ES-I3 (cell line): ENCODE measurements around the gene TBCD.

Source experiments
- H3K36me3 ChIP-seq: 2 replicates; pipeline ENCODE4 v1.6.1; 2013; ENCODE audit warnings: mild to moderate bottlenecking, low read length, control low read depth, moderate library complexity; ENCODE audit not compliant: insufficient read depth
- H3K4me1 ChIP-seq: 2 replicates; pipeline ENCODE4 v1.6.1; 2013; ENCODE audit warnings: mild to moderate bottlenecking, control low read depth, low read length; ENCODE audit not compliant: insufficient read depth
- H3K9ac ChIP-seq: 2 replicates; pipeline ENCODE4 v1.6.1; 2013; ENCODE audit warnings: low read depth, mild to moderate bottlenecking, low read length, moderate library complexity
- H3K9me3 ChIP-seq: 2 replicates; pipeline ENCODE4 v1.6.1; 2013; ENCODE audit warnings: mild to moderate bottlenecking, low read length, moderate library complexity; ENCODE audit not compliant: control insufficient read depth, insufficient read depth

The TBCD gene

GRCh38 chr17:82802075-82802780 is 50.4 kb downstream of the TBCD start:
- Histone ChIP-seq H3K4me1 (no peaks in the 10 kb centered on the region), H3K9me3 (no peaks in the 10 kb centered on the region), H3K9ac (no peak overlapping the region), H3K36me3 (peaks cover 21% of the 10 kb centered on the region)

- Histone ChIP-seq H3K9me3 (no peaks in the 10 kb centered on the region), H3K36me3 (peaks cover 22% of the 10 kb centered on the region), H3K4me1 (no peaks in the 10 kb centered on the region), H3K9ac (no peak overlapping the region)
Measured at GRCh38 chr17:82803185-82803584, 51.3 kb downstream of the TBCD start.

GRCh38 chr17:82803606-82804005 is 51.7 kb downstream of the TBCD start:
- peaks cover 21% of the 10 kb centered on the region for H3K36me3 ChIP-seq
- no peaks in the 10 kb centered on the region for H3K9me3 ChIP-seq
- no peak overlapping the region for H3K9ac ChIP-seq
- H3K4me1 ChIP-seq = no peaks in the 10 kb centered on the region

DNA sequence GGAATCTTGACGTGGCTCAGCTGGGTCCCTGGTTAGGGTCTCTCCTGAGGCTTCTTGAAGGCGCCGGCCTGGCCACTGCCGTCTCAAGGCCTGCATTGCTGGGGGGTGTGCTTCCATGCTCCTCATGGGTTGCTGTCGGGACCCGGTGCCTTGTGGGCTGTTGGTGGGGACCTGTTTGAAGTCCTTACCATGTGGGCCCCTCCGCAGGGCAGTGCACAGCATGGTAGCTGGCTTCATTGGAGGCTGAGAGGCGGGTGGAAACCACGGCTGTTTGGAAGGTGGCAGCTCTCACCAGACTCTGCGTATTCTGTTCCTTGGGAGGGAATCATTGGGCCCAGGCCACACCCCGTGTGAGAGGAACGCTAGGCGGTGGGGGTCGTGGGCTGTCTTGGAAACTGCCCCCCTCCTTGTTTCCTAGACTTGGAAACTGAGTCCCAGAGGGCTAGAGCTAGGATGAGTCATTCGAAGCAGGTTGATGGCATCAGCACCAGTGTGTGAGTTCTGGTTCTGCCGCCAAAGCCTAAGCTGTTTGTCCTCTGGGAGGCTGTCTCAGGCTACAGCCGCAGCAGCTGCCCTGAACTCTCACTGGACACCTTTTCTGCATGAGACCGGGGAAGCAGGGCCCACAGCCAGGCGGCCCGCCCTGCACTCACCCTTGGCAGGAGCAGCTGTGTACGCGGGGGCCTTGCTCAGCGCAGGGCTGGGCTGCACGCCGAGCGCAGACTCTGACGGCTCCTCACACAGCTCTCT is 52.8 kb downstream of the TBCD start:
- Histone ChIP-seq H3K9me3 (no peaks in the 10 kb centered on the region), H3K4me1 (no peaks in the 10 kb centered on the region), H3K36me3 (peaks cover 14% of the 10 kb centered on the region; the same call in 1 of the 2 replicates), H3K9ac (no peak overlapping the region)

- no peaks in the 10 kb centered on the region for H3K4me1 ChIP-seq
- H3K36me3 ChIP-seq = 0 out of 2 replicates have a peak, but pooled peaks cover 8% of the 10 kb centered on the region
- H3K9me3 ChIP-seq = no peaks in the 10 kb centered on the region
- H3K9ac ChIP-seq = no peak overlapping the region
Measured at GRCh38 chr17:82805254-82805653, 53.4 kb downstream of the TBCD start.

DNA sequence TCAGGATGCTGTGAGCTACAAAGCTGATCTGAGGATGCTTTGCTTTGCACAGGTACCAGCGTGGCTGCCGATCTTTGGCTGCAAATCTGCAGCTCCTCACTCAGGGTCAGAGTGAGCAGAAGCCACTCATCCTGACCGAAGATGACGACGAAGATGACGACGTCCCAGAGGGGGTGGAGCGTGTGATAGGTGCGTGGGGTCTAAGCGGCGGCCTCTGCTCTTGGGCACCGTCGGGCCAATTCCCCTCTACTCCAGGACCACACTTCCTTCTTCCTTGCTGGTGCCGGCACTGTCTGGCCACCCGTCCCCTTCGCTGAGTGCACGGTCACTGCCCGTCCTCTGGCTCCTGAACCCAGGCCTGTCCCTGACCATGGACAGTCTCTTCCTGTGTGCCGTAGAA is 54.0 kb downstream of the TBCD start:
- Histone ChIP-seq H3K9me3 (no peaks in the 10 kb centered on the region), H3K36me3 (0 out of 2 replicates have a peak, but pooled peaks cover 7% of the 10 kb centered on the region), H3K4me1 (no peaks in the 10 kb centered on the region), H3K9ac (no peak overlapping the region)

- H3K4me1 ChIP-seq = no peaks in the 10 kb centered on the region
- H3K9ac ChIP-seq = no peak overlapping the region
- H3K36me3 ChIP-seq = 0 out of 2 replicates have a peak, but pooled peaks cover 12% of the 10 kb centered on the region
- no peaks in the 10 kb centered on the region for H3K9me3 ChIP-seq
Measured at GRCh38 chr17:82806645-82807044, 54.8 kb downstream of the TBCD start.

DNA sequence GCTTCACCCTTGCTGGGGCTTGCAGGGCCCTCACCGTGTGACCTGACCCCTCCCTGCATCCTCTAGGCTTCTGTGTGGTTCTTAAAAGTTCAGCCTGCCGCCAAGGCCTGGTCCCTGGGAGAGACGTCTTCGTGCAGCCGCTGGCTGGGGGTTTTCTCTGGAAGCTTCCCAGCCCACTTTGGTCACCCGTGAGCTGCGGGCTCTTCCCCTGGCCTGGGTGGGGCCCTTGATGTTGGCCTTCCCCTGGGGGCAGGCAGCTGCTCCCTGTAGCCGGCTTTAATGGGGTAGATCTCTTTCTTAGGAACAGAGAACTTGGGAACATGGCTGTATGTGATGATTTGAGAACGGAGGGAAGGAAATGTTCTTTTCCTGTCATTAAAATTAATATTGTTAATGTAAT is 55.2 kb downstream of the TBCD start:
- peaks cover 13% of the 10 kb centered on the region; the same call in 1 of the 2 replicates for H3K36me3 ChIP-seq
- no peak overlapping the region for H3K9ac ChIP-seq
- no peaks in the 10 kb centered on the region for H3K4me1 ChIP-seq

DNA sequence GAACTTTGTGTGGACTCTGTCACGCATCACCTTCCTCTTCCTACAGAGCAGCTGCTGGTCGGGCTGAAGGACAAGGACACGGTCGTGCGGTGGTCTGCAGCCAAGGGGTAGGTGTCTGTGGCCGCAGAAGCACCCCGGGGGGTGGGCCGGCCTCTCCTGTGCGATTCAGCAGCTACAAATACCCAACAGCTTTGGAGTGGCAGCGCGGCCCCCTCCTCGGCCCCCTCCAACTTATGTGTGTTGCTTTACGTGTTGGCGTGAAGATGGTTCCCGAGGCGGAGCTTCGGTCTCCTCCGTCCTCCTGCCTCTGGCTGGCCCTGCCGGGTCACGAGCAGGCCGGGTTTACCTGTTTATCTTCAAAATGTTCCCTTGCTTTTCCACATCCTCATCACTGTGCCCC is 55.7 kb downstream of the TBCD start:
- Histone ChIP-seq H3K4me1 (no peaks in the 10 kb centered on the region), H3K36me3 (peaks cover 16% of the 10 kb centered on the region; the same call in 1 of the 2 replicates), H3K9me3 (no peaks in the 10 kb centered on the region), H3K9ac (no peak overlapping the region)

More for the DNA sequence above, 55.2 kb downstream of the TBCD start:
- no peaks in the 10 kb centered on the region for H3K9me3 ChIP-seq

- Histone ChIP-seq H3K36me3 (peaks cover 16% of the 10 kb centered on the region; the same call in 1 of the 2 replicates), H3K9ac (no peak overlapping the region), H3K9me3 (no peaks in the 10 kb centered on the region), H3K4me1 (no peaks in the 10 kb centered on the region)
Measured at GRCh38 chr17:82808006-82808405, 56.1 kb downstream of the TBCD start.

- peaks cover 16% of the 10 kb centered on the region for H3K36me3 ChIP-seq
- no peak overlapping the region for H3K9ac ChIP-seq
- H3K4me1 ChIP-seq = no peaks in the 10 kb centered on the region
- H3K9me3 ChIP-seq = no peaks in the 10 kb centered on the region
Measured at GRCh38 chr17:82808921-82809905, 57.3 kb downstream of the TBCD start.

DNA sequence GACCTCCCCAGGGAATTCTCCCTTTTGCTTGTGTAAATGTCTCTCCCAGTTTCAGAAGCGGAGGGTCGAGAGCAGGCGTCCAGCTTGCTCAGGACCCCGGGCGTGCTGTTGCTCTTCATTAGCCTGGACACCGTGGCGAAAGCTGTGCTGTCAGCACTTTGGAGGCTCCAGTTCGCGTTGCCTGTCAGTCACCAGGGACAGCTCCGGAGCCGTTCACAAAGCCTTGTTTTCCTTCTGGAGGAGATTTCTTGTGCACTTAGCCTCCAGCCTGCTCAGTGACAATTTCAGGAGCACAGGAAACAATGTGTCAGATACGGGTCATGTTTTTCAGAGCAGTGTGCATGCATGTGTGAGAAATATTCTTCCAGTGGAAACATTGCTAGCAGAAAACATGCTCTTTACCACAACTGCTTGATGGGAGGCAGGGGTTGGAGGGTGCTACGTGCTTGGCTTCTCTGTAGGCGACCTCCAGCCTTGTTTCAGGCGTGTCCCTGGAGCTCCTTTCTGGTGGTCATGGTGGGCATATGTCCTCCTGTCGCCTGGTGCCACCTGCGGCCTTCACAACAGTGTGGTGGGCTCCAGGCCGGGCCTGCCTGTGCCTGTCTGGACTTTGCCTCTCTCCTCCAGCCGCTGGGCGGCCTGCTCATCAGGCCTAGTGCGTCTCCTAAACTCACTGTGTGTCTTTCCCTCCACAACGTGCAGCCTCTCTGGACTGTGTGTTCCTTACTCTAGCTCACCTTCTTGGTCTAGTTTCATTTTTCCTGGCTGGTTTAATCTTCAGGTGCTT is 59.0 kb downstream of the TBCD start:
- Histone ChIP-seq H3K9me3 (no peaks in the 10 kb centered on the region), H3K9ac (no peak overlapping the region), H3K4me1 (no peaks in the 10 kb centered on the region), H3K36me3 (peaks cover 26% of the 10 kb centered on the region)

DNA sequence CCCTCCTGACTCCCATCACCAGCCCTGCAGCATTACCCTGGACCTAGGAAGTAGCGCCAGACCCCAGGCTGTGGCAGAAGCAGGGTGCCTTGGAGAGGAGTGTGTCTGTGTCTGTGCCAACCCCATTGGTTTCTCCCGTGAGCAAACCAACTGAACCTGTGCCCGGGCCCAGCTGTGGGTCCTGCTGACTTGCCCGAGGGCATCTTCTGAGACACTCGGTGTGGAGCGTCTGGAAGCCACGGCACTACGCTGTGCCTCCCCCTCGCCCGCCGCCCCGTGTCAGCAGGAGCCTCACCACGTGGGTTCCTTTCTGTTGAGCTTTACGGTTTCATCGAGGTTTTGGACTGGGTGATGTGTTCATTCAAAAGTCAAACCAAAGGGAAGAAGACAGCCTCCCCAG is 60.2 kb downstream of the TBCD start:
- Histone ChIP-seq H3K4me1 (no peaks in the 10 kb centered on the region), H3K9ac (no peak overlapping the region), H3K9me3 (no peaks in the 10 kb centered on the region), H3K36me3 (peaks cover 37% of the 10 kb centered on the region)
